ENCODE data around the gene ZNF26.
"Not testable (repeated sequence)": the region's sequence is repeated elsewhere in the genome, so short reads cannot be mapped to it uniquely, and the experiment has no call there.

ZNF26 gene

GRCh38 chr12:132956011-132956788, 30.0 kb upstream of the ZNF26 start, which contains the start of gene ZNF605:
Gene ZNF605, minus strand, starts transcription at chr12:132956306. Its CDS starts 10,671 bp downstream, at chr12:132945635.
- peak; percentile 86 to 88 for DNase-seq

- DNase-seq: not testable (repeated sequence)
Measured at GRCh38 chr12:132961790-132962189, 24.4 kb upstream of the ZNF26 start.

GRCh38 chr12:132963947-132964346, 22.2 kb upstream of the ZNF26 start:
- peak in 1 of 2 experiments; percentile 33 for DNase-seq

- DNase-seq: no peak
Measured at GRCh38 chr12:132965796-132966195, 20.4 kb upstream of the ZNF26 start.

GRCh38 chr12:132966676-132967415, 19.3 kb upstream of the ZNF26 start:
- no peak for DNase-seq

- no peak for DNase-seq
Measured at GRCh38 chr12:132967736-132968135, 18.4 kb upstream of the ZNF26 start.

- DNase-seq: no peak
Measured at GRCh38 chr12:132972374-132972773, 13.8 kb upstream of the ZNF26 start.

GRCh38 chr12:132976870-132977269, 9.3 kb upstream of the ZNF26 start:
- peak; percentile 54 to 61 for DNase-seq

GRCh38 chr12:132986885-132987225, 688 bp downstream of the ZNF26 start:
- no peak for DNase-seq

GRCh38 chr12:132998741-132999140, 12.6 kb downstream of the ZNF26 start:
- DNase-seq: no peak

GRCh38 chr12:133010657-133011297, 24.6 kb downstream of the ZNF26 start:
- no peak for DNase-seq

GRCh38 chr12:133023566-133023965, 37.4 kb downstream of the ZNF26 start:
- no peak for DNase-seq

- no peak for DNase-seq
Measured at GRCh38 chr12:133026996-133027395, 40.8 kb downstream of the ZNF26 start.

GRCh38 chr12:133037207-133038005, 51.2 kb downstream of the ZNF26 start, which contains the start of gene ZNF84:
Gene ZNF84, plus strand, starts transcription at chr12:133037509. Its CDS starts 3,959 bp downstream, at chr12:133041468.
- DNase-seq: peak; percentile 95 to 96

- DNase-seq: no peak
Measured at GRCh38 chr12:133038118-133038709, 52.0 kb downstream of the ZNF26 start.

GRCh38 chr12:133046698-133047097, 60.5 kb downstream of the ZNF26 start:
- DNase-seq: no peak

- no peak for DNase-seq
Measured at GRCh38 chr12:133057446-133057845, 71.3 kb downstream of the ZNF26 start.

GRCh38 chr12:133058203-133059113, 72.3 kb downstream of the ZNF26 start:
- DNase-seq: no peak

- DNase-seq: no peak
Measured at GRCh38 chr12:133061954-133062353, 75.8 kb downstream of the ZNF26 start.

GRCh38 chr12:133063556-133063955, 77.4 kb downstream of the ZNF26 start:
- no peak for DNase-seq

- no peak for DNase-seq
Measured at GRCh38 chr12:133073836-133074235, 87.7 kb downstream of the ZNF26 start.
